Eye (tissue), 1 donor: ENCODE measurements around the gene GTF3A.
"Not testable (repeated sequence)": the region's sequence is repeated elsewhere in the genome, so short reads cannot be mapped to it uniquely, and the experiment has no call there.

Experiments used
- DNase-seq: peaks from one replicate; pipeline ENCODE4 v3.0.0-alpha.2; 2015

Gene GTF3A

DNA sequence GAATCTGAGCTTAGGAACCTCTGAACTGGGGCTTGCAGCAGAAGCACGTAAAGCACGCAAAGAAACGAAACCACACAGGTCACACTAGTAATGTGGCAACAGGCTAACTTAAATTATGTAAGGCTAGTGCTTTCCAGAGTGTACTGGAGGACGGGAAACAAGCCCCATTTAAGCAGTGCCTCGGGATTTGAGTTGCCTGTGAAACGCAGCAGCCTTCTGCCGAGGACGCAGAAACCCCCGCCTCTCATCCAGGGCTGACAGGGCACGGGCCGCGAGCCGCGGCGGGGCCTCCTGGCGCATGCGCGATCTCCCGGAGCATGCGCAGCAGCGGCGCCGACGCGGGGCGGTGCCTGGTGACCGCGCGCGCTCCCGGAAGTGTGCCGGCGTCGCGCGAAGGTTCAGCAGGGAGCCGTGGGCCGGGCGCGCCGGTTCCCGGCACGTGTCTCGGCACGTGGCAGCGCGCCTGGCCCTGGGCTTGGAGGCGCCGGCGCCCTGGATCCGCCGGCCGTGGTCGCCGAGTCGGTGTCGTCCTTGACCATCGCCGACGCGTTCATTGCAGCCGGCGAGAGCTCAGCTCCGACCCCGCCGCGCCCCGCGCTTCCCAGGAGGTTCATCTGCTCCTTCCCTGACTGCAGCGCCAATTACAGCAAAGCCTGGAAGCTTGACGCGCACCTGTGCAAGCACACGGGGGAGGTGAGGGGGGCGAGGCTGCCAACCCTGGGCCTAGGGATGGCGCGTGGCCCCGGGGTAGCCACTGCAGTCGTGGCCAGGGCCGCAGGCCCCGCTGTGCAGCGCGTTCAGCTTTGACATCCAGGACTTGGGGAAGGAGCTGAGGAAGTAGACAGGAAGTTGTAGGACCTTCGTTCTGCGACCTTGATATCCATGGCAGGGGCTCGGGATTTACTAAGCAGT lies at the start of gene GTF3A:
TSS of gene GTF3A (plus strand) at position 374 of the 912 bp plus-strand sequence.
- peak; percentile 96 for DNase-seq

DNA sequence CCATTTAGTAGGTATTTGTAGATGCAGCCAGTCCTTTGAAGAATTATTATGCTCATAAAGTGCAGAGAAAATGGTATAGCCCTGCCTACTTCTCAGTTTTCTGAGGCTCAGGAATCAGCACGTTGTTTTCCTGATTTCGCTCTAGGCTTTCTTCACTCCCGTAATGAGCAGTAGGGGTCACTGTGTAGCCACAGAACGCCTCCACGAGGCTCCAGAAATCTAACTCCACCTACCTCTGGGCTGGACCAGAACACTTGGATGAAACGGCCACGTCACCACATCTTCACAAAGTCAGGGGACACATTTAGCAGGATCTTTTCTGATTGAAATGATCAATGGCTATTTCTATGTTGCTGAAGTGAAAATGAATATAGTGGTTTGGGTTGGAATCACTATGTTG lies 49.8 kb upstream of the GTF3A start:
- DNase-seq = peak; percentile 89

DNA sequence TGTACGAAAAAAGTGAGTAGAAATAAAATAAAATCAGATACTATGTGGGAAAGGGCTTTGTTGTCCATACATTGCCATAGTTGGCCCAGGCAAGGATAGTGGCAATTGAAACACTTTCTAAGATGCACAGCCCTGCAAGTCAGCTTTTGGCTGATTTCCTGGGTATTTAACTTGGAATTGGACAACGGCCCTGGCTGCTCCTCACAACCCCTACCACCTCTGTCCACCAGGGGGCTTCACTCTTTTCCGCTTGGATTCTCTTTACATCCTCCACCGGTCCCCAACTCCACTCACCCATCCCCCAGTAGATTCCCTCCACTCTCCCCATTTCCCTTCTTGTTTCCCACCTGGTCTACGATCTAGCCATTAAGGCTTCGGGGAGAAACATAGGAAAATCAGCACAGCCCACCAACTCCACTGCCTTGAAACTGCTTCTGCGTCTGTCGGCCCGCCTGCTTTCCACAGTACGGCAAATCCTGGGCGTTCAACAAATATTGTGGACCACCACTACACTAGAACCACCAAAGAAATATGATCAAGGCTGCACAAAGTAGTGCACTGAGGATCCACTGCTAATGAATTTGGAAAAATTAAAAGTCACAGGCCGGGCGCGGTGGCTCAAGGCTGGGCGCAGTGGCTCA lies 48.6 kb upstream of the GTF3A start:
- peak; percentile 85 for DNase-seq

DNA sequence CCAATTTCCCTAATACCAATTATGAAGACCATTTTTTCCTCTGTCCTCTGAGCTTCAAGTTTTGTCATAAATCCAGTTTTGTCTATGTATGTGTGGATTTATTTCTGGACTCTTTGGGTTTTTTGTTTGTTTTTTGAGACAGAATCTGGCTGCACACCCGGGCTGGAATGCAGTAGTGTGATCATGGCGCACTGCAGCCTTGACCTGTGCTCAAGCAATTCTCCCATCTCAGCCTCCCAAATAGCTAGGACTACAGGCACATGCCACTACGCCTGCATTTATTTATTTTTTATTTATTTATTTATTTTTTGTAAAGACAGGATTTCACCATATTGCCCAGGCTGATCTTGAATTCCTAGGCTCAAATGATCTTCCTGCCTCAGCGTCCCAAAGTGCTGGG lies 45.3 kb upstream of the GTF3A start:
- no peak for DNase-seq

DNA sequence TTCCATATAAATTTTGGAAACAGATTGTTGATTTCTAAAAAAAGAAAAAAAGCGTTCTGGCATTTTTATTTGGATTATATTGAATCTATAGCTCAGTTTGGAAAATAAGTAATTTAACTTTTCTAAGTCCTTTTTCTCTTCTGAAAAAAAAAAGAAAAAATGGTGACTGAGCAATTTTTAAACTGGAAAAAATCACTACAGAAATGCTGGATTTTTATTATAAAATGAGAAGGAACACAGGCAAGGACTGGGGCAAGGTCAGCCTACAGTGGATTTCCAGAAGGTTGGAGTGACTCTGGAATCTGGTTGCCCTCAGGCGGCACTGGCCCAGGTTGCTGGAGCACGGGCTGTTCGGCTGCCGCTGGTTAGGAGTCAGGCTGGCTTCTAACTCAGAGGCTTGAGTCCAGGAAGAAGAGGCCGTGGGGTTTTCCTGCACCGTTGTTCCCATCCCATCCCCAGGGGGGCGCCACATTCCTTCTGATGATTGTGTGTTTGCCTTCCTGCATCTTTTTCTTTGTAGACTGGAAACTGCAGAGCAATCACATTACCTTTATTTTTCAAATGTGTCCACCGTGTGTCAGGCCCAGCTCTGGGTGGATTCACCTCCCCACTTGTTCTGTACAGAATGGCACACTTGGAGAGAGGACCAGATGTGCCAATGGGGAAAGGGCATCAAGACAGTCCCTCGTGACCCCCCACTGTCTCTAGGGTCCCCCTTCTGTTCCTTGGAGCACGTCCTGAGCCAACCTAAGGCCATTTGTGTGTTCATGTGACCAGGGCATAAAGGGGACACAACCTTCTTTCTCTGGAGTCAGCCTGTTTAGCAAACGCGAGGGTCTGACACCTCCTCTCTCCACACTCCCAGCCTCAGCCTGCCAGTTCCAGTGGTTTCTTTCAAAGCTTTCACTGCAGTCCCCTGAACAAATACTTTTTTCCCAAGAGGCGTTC lies 44.5 kb upstream of the GTF3A start:
- peak; percentile 80 for DNase-seq

DNA sequence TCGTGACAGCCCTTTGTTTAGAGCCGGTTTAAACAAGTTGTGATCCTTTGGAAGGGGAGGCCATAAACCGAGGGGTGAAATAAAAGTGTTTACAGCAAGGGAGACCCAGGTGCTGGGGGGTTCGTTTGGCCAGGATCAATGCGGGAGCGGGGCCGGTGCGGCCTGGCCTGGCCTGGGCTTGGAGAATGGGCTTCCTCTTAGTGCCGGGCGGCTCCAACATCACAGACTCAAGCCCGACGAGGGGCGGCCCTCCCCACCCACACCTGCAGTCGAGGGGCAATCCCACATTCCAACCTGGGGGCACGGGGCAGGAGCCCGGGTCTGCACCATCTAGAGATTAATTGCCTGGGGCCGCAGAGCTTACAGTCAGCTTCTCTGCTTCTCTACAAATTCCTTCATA lies 42.8 kb upstream of the GTF3A start:
- DNase-seq = no peak

DNA sequence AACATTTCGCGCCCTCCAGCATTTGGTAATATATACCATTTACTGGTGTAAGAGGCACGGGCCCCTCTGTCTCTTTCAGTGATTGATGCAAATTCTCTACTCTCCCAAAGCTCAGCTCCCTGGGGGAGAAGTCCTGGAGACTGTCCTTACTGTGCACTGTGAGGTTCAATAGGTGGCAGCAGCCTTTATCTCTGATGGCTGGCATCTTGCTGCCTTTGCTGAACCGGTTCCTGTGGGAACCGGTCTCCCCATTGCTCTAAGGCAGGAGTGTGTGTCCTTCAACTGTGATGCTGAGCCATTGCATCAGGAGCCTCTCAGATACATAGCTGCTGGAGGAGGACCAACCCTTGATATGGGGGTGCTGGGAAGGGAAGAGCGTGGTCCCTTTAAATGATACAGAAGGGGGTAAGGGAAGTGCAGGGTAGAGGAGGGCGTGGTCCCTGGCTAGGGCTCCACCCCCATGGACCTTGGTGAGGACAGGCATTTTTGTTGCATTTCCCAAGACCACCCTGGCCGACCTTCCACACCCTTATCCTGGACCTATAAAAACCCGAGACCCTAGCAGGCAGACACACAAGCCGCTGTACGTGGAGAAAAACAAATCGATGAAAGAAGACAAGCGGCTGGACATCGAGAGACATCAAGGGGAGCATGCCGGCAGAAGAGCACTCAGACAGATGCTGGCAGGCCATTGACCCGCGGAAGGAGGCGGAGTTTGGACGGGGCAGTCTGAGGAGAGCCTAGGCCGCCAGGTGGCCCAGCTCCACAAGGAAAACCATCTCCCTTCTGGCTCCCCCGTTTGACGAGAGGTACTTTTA lies 41.1 kb upstream of the GTF3A start:
- no peak for DNase-seq

DNA sequence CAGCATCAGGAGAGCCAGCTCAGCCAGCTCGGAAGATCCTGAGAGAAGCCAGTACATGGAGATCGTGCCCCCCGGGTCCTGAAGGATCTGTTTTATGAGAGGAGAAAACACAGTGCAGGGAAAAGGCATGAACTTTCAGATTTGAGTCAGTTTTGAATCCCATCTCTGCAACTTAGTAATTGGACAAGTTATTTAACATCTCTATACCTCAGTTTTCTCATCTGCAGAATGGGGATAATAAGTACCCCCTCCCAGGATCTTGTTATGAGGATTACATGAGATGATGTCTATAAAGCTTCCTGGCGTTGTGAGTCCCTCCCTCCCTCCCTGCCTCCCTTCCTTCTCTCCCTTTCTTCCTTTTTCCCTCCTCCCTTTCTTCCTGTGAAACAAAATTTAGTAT lies 40.1 kb upstream of the GTF3A start:
- no peak for DNase-seq

DNA sequence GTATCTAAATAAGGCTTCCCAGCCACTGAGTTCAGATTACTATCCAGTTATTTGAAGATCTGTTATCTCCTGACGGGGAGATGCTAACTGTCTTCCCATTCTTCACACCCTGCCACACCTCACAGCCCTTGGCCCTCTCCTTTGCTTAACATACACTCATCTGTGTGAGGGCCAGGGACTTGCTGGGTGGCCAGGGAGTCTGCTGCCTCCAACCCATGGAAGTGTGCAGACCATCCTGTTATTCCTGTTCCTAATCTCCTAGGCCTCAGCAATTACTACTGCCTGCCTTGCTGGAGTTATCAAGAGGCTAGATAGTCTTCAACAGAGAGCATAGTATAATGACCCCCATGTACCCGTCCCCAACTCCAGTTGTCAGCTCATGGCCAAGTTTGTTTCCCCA lies 36.2 kb upstream of the GTF3A start:
- no peak for DNase-seq

DNA sequence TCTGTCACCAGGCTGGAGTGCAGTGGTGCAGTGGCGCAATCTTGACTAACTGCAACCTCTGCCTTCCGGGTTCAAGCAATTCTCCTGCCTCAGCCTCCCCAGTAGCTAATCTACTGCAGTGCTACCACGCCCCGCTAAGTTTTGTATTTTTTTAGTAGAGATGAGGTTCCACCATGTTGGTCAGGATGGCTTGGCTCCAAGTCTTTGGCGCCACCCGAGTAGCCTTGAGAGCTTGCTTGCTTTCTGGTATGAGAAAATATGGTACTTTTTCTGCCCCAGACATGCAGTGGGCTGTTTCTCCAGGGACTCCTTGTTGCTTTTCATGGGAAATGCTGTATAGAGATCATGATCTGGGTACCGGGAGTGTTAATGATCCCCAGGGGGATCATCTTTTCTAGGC lies 34.5 kb upstream of the GTF3A start:
- DNase-seq = no peak

DNA sequence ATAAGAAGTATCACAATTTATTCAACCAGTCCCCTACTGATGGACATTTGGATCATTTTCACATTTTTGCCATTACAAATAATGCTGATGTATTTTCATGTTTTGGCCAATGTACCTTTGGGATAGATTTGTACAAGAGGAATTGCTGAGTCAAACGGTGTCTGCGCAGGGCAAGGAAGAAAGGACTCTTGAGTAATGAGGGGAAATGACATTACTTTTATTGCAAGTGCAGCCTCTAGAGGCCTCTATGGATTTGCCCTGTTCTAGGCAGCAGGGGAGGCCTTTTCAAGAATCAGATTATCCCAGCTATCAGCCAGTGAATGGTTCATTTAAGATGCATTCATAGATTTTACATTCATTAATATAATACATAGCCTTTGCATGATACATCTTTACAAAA lies 32.9 kb upstream of the GTF3A start:
- DNase-seq = no peak

DNA sequence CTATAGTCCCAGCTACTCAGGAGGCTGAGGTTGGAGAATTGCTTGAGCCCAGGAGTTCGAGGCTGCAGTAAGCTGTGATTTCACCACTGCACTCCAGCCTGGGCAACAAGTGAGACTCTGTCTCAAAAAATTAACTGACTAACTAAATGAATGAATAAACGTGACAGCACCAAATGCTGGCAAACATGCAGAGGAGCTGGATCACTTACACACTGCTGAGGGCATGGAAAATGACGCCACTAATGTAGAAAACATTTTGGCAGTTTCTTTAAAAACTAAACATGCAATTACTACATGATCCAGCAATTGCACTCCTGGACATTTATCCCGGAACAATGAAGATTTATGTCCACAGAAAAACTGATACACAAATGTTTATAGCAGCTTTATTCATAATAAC lies 31.3 kb upstream of the GTF3A start:
- no peak for DNase-seq

DNA sequence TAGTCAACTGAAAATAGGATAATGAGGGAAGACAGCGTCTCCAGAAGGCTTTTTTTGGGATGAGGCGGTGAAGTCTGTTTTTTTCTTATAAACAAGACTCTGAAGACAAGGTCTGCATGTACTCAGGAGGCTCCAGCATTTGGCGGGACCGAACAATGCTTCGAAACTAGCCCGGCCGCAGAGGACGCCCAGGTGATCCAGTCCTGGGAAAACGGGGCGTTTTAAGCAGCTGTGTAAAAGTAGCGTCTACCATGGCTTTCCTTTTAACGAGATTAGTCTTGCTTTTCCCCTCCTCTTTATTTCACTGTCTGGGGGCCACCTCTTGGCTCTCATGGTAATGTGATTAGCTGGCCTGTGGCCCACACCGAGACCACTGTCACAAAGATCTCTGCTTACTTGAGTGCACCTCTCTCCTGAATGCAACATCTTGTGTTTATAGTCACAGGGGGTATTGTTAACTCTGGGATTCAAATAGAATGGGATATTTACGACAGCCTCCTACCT lies 29.4 kb upstream of the GTF3A start:
- DNase-seq = peak; percentile 13

DNA sequence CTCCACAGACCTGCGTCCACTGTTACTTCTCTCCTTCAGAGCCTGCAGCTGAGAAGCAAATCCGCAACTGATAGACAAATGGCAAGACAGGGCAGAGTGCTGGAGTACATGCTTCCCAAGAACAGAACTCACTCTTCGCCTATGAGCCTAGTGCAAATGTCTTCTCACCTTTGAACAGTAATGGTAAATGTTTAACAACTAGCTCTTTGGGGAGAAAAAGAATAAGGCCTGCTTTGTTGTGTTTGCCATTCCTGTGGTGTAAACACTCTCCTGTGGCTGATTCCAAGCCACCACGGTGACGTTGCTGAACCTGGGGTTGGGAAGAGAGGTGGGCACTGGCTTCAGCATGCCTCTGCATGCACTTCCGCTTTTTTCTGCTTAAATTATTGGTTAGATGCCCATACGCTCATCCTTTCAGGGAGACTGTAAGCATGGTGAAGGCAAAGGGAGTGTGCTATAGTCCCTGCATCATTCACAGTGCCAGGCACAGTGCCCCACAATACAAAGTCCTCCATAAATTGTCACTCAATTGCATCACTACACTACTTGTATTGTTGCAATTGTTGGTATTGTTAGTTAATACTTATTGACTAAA lies 28.1 kb upstream of the GTF3A start:
- no peak for DNase-seq

DNA sequence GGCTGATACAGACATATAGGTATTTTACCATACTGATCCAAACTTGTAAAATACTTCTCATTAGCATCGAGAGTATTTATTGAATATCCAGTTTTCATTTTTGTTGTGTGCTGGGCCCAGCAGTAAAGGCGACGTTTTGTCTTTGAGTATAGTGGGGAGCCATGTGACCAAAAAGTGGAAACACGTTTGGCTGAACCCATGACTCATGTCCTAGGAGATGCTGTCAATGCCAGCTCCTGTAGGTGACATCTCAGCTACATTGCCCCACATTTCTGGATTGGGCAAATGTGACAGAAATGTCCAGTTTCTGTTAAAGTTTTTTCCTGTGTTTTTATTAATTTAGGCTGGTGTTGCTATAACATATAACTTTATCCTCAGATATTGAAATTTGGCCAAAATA lies 26.1 kb upstream of the GTF3A start:
- DNase-seq = no peak

DNA sequence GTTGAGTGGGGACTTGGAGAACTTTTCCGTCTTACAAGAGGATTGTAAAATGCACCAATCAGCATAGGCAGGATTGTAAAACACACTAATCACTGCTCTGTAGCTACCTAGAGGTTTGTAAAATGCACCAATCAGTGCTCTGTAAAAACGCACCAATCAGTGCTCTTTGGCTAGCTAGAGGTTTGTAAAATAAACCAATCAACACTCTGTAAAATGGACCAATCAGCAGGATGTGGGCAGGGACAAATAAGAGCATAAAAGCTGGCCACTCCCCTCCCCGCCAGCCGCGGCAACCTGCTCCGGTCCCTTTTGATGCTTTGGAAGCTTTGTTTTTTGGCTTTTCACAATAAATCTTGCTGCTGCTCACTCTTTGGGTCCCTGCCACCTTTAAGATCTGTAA lies 24.0 kb upstream of the GTF3A start:
- DNase-seq = not testable (repeated sequence)

DNA sequence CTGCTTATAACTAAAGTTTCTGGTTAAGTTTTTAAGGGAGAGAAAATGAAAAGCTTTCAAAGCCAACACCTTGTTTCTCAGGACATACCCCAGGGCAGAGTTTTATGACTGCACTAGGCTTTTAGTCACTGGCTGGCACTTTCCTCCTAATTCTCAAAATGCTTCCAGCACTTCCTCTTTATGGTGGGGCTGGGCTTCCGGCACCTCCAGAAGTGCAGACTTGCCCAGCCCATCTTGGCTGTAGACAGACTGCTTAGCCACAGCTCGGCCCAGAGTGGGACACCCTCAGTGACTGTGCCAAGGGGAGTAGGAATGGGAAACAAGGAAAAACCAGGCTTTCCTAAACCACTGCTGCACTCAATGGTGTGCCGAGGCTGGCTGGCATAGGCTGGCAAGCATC lies 23.2 kb upstream of the GTF3A start:
- DNase-seq = no peak

DNA sequence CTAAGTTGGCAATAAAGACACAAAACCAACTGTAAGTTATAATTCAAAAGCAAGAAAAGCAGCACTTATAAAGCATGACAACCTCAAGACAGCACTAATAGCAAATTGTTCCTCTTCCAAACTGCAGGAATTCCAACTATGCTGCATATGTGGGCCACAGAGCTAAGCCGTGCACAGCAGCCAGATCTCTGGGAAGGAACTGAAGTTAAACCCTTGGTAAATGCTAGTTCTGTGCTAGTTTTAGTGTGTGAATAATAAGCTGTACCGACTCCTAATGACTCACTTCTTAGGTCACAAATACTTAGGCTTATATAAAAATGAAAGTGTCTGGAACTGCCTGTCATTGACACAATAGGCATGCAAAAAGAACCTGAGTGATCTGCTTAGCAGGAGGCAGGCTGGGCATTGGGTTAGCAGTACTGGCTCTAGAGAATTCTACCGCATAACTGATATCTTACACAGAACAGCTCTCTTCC lies 21.2 kb upstream of the GTF3A start:
- peak; percentile 65 for DNase-seq

DNA sequence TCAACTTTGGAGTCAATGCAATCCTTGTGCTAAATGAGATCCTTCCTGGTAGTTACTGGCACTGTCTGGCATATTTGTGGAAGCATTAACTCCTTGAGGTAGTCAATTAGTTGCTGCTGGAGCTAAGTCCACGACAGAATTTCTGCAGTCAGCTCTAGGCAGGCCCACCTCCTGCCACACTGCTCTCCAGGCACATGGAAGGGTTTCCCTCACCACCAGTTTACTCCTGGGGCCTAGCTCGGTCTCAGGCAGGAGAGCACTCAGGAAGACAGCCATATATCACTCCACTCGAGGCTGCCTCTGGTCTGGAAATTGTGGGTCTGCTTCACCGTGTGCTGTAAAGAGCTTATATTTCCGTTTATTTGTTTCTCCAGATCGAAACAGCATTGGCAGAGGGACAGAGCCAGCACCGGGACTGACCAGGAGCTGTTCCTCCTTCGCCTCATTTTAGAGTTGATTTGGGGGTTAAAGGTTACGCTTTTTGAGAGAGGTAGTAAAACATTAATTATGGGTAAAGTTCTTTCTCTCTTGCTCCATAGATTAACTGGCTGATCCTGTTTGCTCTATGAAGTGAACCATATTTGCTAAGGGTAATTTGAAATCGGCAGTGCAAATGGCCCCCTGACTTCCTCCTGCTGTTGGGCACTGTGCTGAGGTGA lies 20.6 kb upstream of the GTF3A start:
- DNase-seq = no peak

DNA sequence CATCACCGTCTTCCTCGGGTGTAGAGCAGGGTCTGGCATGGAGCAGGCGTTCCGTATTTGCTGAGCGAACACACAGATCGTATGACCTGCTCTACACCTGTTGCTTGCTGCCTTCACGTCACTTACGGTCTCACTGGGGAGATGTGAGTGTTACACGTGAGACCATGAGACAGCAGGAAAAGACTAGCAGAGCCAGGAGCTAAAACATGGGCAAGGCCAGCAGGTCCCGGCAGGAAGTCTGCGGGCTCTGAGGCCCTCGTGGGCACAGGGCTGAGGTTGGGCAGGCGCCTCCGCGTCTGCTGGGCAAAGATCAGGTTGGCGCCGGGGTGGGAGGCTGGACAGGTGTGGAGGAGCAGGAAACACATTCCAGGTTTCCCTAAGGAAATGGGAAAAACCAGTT lies 19.7 kb upstream of the GTF3A start:
- no peak for DNase-seq

DNA sequence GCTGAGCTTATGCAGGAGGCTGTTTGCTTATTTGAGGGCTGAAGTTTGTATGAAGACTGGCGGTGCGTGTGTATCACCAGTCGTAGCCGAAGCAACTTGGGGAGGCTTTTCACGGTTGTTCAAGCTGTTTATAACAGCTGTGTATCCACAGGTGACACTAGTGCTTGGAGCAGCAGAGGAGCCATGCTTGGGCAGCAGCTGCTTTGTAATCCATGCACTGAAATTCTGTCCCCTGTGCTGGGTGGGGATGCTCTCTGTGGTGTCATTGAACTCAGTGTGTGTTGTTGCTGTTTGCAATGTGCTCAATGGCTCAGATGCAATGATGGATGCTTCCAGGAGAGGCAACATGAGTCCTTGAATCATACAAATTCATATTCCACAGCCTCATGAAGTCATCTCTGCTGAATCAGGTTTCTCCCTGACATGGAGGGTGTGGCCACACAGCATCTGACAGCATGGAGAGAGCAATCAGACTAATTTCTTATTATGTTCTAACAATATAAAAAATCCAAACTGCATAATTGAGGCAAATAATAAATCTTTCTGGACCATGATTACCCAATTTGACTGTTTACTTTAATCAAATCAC lies 18.8 kb upstream of the GTF3A start:
- DNase-seq = no peak
